ENCODE results near the gene GRK6.

DNA sequence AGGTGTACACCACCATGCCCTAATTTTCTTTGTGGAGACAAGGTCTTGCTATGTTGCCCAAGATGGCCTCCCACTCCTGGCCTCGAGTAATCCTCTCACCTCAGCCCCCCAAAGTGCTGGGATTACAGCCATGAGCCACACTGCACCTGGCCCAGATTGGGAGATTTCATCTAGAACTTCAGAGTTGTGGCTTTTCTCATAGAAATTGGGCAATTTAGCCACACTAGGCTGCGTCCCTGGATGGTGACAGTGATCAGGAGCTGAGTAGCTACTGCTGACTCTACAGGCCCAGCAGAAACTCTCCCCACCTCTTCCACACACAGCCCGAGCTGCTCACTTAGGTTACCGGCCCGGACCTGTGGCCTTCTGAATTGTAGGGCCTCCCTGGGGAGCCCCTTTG is 33.7 kb upstream of the GRK6 start:
- TF ChIP-seq, protein P1, sequence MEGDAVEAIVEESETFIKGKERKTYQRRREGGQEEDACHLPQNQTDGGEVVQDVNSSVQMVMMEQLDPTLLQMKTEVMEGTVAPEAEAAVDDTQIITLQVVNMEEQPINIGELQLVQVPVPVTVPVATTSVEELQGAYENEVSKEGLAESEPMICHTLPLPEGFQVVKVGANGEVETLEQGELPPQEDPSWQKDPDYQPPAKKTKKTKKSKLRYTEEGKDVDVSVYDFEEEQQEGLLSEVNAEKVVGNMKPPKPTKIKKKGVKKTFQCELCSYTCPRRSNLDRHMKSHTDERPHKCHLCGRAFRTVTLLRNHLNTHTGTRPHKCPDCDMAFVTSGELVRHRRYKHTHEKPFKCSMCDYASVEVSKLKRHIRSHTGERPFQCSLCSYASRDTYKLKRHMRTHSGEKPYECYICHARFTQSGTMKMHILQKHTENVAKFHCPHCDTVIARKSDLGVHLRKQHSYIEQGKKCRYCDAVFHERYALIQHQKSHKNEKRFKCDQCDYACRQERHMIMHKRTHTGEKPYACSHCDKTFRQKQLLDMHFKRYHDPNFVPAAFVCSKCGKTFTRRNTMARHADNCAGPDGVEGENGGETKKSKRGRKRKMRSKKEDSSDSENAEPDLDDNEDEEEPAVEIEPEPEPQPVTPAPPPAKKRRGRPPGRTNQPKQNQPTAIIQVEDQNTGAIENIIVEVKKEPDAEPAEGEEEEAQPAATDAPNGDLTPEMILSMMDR (IDR thresholded peaks at IDR 0.05) = no peak
- TF ChIP-seq POLR2A (IDR thresholded peaks at IDR 0.05) = no peak
